ENCODE measurements around the gene TMEM18. TPM values are rescaled to one million over a fixed set of nuclear protein-coding genes. Genes with fewer than 3 reads are reported as not detected.

The TMEM18 gene
- total and polyA plus RNA-seq, 9 of the 15 experiments (the other 6 are each of a cell fraction or from before 2014, with no cell fraction given): 12.8 to 55.9 (median 21.8) TPM

DNA sequence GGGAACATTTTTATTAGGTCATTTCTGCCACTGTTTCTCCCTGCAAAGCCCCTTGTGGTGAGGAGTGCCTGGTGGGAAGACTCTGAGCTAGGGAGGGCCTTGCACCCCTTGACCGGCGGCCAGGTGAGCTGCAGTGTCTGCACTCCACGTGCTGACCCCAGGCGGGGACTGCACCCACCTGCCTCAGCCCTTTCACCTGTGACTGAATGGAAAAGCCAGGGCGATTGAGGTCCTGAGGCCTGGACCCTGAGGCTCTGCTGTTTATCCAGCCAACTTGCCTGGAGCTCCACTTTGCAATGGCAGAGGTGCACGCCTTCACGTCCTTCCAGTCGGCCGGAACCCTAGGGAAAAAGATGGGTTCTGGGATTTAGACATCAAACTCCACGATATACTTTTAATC, 53.1 kb downstream of the TMEM18 start:
- Histone ChIP-seq H3K79me2 (ENCODE audit: control insufficient read depth, insufficient read depth, low read length) (no peaks in the 10 kb centered on the region), H3K9me3 (replicated peaks; ENCODE audit: control insufficient read depth, insufficient read depth, low read depth, low read length) (no peaks in the 10 kb centered on the region), H3K36me3 (ENCODE audit: control insufficient read depth, insufficient read depth, low read length) (no peaks in the 10 kb centered on the region), H4K20me1 (replicated peaks; ENCODE audit: control insufficient read depth, insufficient read depth, low read length) (no peaks in the 10 kb centered on the region), H3K4me1 (replicated peaks in 1 of 2; ENCODE audit: control insufficient read depth in 2 of 2, insufficient read depth in 2 of 2, low read length in 2 of 2) (peaks cover 0 to 3% of the 10 kb centered on the region in 2 experiments; a peak in 1 of 5 replicates), H3K9me1 (ENCODE audit: control insufficient read depth, insufficient read depth, low read length) (no peaks in the 10 kb centered on the region), H3K4me2 (ENCODE audit: insufficient read depth, low read length) (no peak overlapping the region), H3K4me3 (no peak overlapping the region), H3K27ac (ENCODE audit: extremely low read depth, low read depth, low read length) (no peak overlapping the region), H3K9ac (ENCODE audit: insufficient read depth in 1 of 2, low read depth in 2 of 2, low read length in 2 of 2) (no peak overlapping the region), H3K27me3 (ENCODE audit: control insufficient read depth in 2 of 2, insufficient read depth in 2 of 2, low read length in 2 of 2) (peaks cover 15 to 64% of the 10 kb centered on the region in 2 experiments), H2AFZ (ENCODE audit: low read depth, low read length) (no peak overlapping the region)
- ChIA-PET POLR2A (interaction anchor here (0.6 kb wide), 1 partner anchor 121 kb away, joined by 3 read pairs; no protein-coding TSS in a partner anchor), CTCF (ENCODE audit: low intra/inter-chr PET ratio) (no interaction called here)
- DNase-seq (ENCODE audit: extremely low read depth in 1 of 4, low spot score in 3 of 4) (no peak), FAIRE-seq (no peak), ATAC-seq (no peak)
- intact Hi-C loops (cut with micrococcal nuclease): no loop called here
- in situ Hi-C loops (cut with MboI): no loop called here
- WGBS (ENCODE audit: insufficient coverage, low coverage, missing lambda C conversion rate): 2% methylated on average over 10 of the region's 10 CpGs
- TF ChIP-seq, protein P1, sequence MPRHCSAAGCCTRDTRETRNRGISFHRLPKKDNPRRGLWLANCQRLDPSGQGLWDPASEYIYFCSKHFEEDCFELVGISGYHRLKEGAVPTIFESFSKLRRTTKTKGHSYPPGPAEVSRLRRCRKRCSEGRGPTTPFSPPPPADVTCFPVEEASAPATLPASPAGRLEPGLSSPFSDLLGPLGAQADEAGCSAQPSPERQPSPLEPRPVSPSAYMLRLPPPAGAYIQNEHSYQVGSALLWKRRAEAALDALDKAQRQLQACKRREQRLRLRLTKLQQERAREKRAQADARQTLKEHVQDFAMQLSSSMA (CRISPR knock-in tag; IDR thresholded peaks at IDR 0.05): no peak
- BruUV-seq (replicated peaks): no TSS peak

DNA sequence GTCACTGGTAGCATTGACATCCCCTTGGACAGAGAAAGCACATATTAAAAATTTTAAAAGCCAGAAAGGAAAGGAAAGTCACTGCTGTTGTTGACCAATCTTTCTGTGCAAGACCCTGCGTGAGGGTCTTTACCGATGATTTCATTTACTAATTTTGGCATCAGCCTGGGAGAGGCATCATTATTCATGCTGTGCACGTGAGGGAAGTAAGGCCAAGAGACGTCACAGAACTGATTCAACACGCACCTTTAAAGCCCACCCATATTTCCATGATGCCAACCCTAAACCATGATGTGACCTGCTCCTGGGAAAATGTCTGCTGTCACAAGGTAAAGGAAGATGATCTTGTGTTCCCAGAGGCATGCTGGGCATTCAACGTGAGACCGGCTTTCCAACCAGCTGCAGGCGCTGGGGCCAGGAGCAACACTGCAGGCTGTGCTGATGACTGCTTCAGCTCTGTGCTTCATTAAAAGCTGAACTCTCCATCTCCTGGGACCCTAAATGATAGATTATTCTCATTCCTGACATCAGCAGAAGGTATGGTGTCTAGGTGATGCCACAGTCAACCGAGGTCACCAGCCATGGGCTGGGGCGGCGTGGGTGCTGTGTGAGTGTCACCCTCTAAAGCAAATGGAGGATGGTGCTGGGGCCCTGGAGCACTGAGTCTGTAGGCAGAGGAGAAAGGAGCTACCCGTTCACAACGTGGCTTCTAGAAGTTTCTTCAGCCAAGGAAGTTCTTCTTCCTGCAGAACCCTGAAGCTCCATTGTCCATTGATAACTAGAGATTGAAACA, 53.9 kb downstream of the TMEM18 start:
- ChIA-PET CTCF (ENCODE audit: low intra/inter-chr PET ratio) (no interaction called here), POLR2A (interaction anchor here (0.7 kb wide), 1 partner anchor 14 kb away, joined by 4 read pairs; no protein-coding TSS in a partner anchor)
- Histone ChIP-seq H3K9me1 (ENCODE audit: control insufficient read depth, insufficient read depth, low read length) (no peaks in the 10 kb centered on the region), H3K79me2 (ENCODE audit: control insufficient read depth, insufficient read depth, low read length) (no peaks in the 10 kb centered on the region), H3K4me2 (ENCODE audit: insufficient read depth, low read length) (no peak overlapping the region), H3K4me3 (no peak overlapping the region), H3K4me1 (replicated peaks in 1 of 2; ENCODE audit: control insufficient read depth in 2 of 2, insufficient read depth in 2 of 2, low read length in 2 of 2) (peaks cover 0 to 3% of the 10 kb centered on the region in 2 experiments; a peak in 1 of 5 replicates), H3K27ac (ENCODE audit: extremely low read depth, low read depth, low read length) (no peak overlapping the region), H3K36me3 (ENCODE audit: control insufficient read depth, insufficient read depth, low read length) (no peaks in the 10 kb centered on the region), H4K20me1 (replicated peaks; ENCODE audit: control insufficient read depth, insufficient read depth, low read length) (no peaks in the 10 kb centered on the region), H2AFZ (ENCODE audit: low read depth, low read length) (no peak overlapping the region), H3K27me3 (ENCODE audit: control insufficient read depth in 2 of 2, insufficient read depth in 2 of 2, low read length in 2 of 2) (peaks cover 12 to 56% of the 10 kb centered on the region in 2 experiments), H3K9me3 (replicated peaks; ENCODE audit: control insufficient read depth, insufficient read depth, low read depth, low read length) (no peaks in the 10 kb centered on the region), H3K9ac (ENCODE audit: insufficient read depth in 1 of 2, low read depth in 2 of 2, low read length in 2 of 2) (no peak overlapping the region)
- in situ Hi-C loops (cut with MboI): no loop called here
- DNase-seq (ENCODE audit: extremely low read depth in 1 of 4, low spot score in 3 of 4): no peak
- no TSS peak for BruUV-seq (replicated peaks)
- intact Hi-C loops (cut with micrococcal nuclease): no loop called here
- ATAC-seq: no peak
- WGBS (ENCODE audit: insufficient coverage, low coverage, missing lambda C conversion rate): under 1% methylated on average over 13 of the region's 13 CpGs
- FAIRE-seq: no peak
- TF ChIP-seq, protein P2, sequence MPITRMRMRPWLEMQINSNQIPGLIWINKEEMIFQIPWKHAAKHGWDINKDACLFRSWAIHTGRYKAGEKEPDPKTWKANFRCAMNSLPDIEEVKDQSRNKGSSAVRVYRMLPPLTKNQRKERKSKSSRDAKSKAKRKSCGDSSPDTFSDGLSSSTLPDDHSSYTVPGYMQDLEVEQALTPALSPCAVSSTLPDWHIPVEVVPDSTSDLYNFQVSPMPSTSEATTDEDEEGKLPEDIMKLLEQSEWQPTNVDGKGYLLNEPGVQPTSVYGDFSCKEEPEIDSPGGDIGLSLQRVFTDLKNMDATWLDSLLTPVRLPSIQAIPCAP (CRISPR knock-in tag; IDR thresholded peaks at IDR 0.05; ENCODE audit: borderline replicate concordance): no peak
- TF ChIP-seq RUNX1 (IDR thresholded peaks at IDR 0.05; ENCODE audit: low read depth) (no peak), GABPB1 (CRISPR knock-in tag; IDR thresholded peaks at IDR 0.05) (no peak), HMG20A (CRISPR knock-in tag; conservative IDR thresholded peaks at IDR 0.05) (no peak), TAL1 (IDR thresholded peaks at IDR 0.05) (no peak)
- TF ChIP-seq, protein P3, sequence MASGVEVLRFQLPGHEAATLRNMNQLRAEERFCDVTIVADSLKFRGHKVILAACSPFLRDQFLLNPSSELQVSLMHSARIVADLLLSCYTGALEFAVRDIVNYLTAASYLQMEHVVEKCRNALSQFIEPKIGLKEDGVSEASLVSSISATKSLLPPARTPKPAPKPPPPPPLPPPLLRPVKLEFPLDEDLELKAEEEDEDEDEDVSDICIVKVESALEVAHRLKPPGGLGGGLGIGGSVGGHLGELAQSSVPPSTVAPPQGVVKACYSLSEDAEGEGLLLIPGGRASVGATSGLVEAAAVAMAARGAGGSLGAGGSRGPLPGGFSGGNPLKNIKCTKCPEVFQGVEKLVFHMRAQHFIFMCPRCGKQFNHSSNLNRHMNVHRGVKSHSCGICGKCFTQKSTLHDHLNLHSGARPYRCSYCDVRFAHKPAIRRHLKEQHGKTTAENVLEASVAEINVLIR (CRISPR knock-in tag; IDR thresholded peaks at IDR 0.05): no peak
- TF ChIP-seq, protein P4, sequence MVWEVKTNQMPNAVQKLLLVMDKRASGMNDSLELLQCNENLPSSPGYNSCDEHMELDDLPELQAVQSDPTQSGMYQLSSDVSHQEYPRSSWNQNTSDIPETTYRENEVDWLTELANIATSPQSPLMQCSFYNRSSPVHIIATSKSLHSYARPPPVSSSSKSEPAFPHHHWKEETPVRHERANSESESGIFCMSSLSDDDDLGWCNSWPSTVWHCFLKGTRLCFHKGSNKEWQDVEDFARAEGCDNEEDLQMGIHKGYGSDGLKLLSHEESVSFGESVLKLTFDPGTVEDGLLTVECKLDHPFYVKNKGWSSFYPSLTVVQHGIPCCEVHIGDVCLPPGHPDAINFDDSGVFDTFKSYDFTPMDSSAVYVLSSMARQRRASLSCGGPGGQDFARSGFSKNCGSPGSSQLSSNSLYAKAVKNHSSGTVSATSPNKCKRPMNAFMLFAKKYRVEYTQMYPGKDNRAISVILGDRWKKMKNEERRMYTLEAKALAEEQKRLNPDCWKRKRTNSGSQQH (CRISPR knock-in tag; IDR thresholded peaks at IDR 0.05): no peak

Measured in K562 (cell line).